ENCODE results near the gene PRKG2.

- TF ChIP-seq POLR2AphosphoS5 (IDR thresholded peaks at IDR 0.05; ENCODE audit: low read depth, low read length): no peak
- no peak for TF ChIP-seq CTCF (IDR thresholded peaks at IDR 0.05)
- no peak for TF ChIP-seq REST (IDR thresholded peaks at IDR 0.05; ENCODE audit: insufficient read depth in 1 of 2, low read depth in 2 of 2, low read length in 1 of 2)
Observed at GRCh38 chr4:81060587-81061343, 154.3 kb downstream of the PRKG2 start.
